Thyroid gland (tissue), 4 donors: Measurements from ENCODE around the gene TSPAN7. TPM values are rescaled to one million over a fixed set of nuclear protein-coding genes. Genes with fewer than 3 reads are reported as not detected.

ENCODE experiments used
- DNase-seq, 2 donors: peaks; one replicate each; pipeline ENCODE4 v3.0.0-alpha.2; 2019
- H3K27ac ChIP-seq, 3 donors: fragments of 200-600 bp; sonication (generic); 1 replicate in 2 of 3; 2 replicates in 1 of 3; pipeline ENCODE4 v1.5.1; 2016 to 2019; ENCODE audit warnings: mild to moderate bottlenecking in 1 of 3, moderate library complexity in 1 of 3
- H3K27me3 ChIP-seq: fragments of 200-600 bp; sonication (generic); one replicate; pipeline ENCODE4 v1.5.1; 2019
- H3K36me3 ChIP-seq, 2 donors: fragments of 200-600 bp; sonication (generic); one replicate each; pipeline ENCODE4 v1.5.1; 2016 to 2019
- H3K4me1 ChIP-seq, 2 donors: fragments of 200-600 bp; sonication (generic); one replicate each; pipeline ENCODE4 v1.5.1; 2017 to 2019
- H3K4me3 ChIP-seq, 3 donors: fragments of 200-600 bp; sonication (generic); replicated peaks in 1 of 3; 1 replicate in 2 of 3; 2 replicates in 1 of 3; pipeline ENCODE4 v1.5.1; 2016; ENCODE audit warnings: mild to moderate bottlenecking in 1 of 3
- H3K9me3 ChIP-seq: fragments of 200-600 bp; sonication (generic); one replicate; pipeline ENCODE4 v1.5.1; 2017
- CTCF ChIP-seq, 6 experiments: fragments of 200-600 bp in 3 of 6; fragments of 450-650 bp in 3 of 6; sonication (generic) in 3 of 6; IDR thresholded peaks; one replicate each; pipeline ENCODE4 v1.5.1; 2016 to 2019; ENCODE audit warnings: antibody characterized with exemption in 6 of 6, mild to moderate bottlenecking in 2 of 6, inconsistent platforms in 1 of 6, moderate library complexity in 1 of 6
- POLR2A ChIP-seq, 2 donors: fragments of 450-650 bp; IDR thresholded peaks; one replicate each; pipeline ENCODE4 v1.6.1; 2017; ENCODE audit warnings: antibody characterized with exemption in 2 of 2, mild to moderate bottlenecking in 2 of 2, moderate library complexity in 1 of 2
- WGBS, 2 donors: methylation state at CpG; one replicate each; pipeline ENCODE4 v1.1.5; 2017; 5-methylcytosine and 5-hydroxymethylcytosine counted together
- intact Hi-C: fragments of 100-400 bp; cut with DNase I; formaldehyde crosslinking; loops from one replicate; pipeline ENCODE4 v1.15.1; 2023
- total RNA-seq, 4 donors: library from RNA; depleted of rRNA; stranded (reverse); fragments of >200 nt; gene quantifications; one replicate each; pipeline ENCODE4 v1.2.3, GENCODE V29; 2016

Gene TSPAN7
- total RNA-seq, 4 donors from 2014 or later, result 38.1 to 66.2 (median 55.2) TPM

- Histone ChIP-seq H3K27ac (no peak overlapping the region), H3K9me3 (no peaks in the 10 kb centered on the region), H3K4me1 (no peaks in the 10 kb centered on the region), H3K27me3 (no peaks in the 10 kb centered on the region), H3K4me3 (no peak overlapping the region), H3K36me3 (no peaks in the 10 kb centered on the region)
- DNase-seq, result no peak
- intact Hi-C loops, result no loop called here
- TF ChIP-seq POLR2A (IDR thresholded peaks at IDR 0.05) (no peak), CTCF (IDR thresholded peaks at IDR 0.05) (no peak)
- WGBS, 2 donors, result 87 to 96% methylated on average over 1 of the region's 1 CpG
These were observed 9.1 kb downstream of the TSPAN7 start for GRCh38 chrX:38570396-38570795.

- TF ChIP-seq CTCF (IDR thresholded peaks at IDR 0.05) (no peak), POLR2A (IDR thresholded peaks at IDR 0.05) (no peak)
- Histone ChIP-seq H3K9me3 (no peaks in the 10 kb centered on the region), H3K36me3 (no peaks in the 10 kb centered on the region), H3K4me3 (no peak overlapping the region), H3K4me1 (no peaks in the 10 kb centered on the region), H3K27me3 (no peaks in the 10 kb centered on the region), H3K27ac (no peak overlapping the region)
- DNase-seq, result no peak
- intact Hi-C loops, result no loop called here
These were observed 9.7 kb downstream of the TSPAN7 start for GRCh38 chrX:38571058-38571457.

- no peak for TF ChIP-seq POLR2A (IDR thresholded peaks at IDR 0.05)
- TF ChIP-seq CTCF (IDR thresholded peaks at IDR 0.05), result no peak
- no peak overlapping the region for H3K4me3 ChIP-seq
- H3K27ac ChIP-seq, result no peak overlapping the region
- H3K4me1 ChIP-seq, result no peaks in the 10 kb centered on the region
- DNase-seq, result no peak
- no peaks in the 10 kb centered on the region for H3K9me3 ChIP-seq
- WGBS, 2 donors, result 94 to 100% methylated on average over 2 of the region's 2 CpGs
- no peaks in the 10 kb centered on the region for H3K36me3 ChIP-seq
- intact Hi-C loops, result no loop called here
- no peaks in the 10 kb centered on the region for H3K27me3 ChIP-seq
These were observed 13.5 kb downstream of the TSPAN7 start for GRCh38 chrX:38574858-38575257.

- no peak overlapping the region for H3K4me3 ChIP-seq
- no peaks in the 10 kb centered on the region for H3K9me3 ChIP-seq
- TF ChIP-seq POLR2A (IDR thresholded peaks at IDR 0.05), result no peak
- TF ChIP-seq CTCF (IDR thresholded peaks at IDR 0.05), result no peak
- DNase-seq, result no peak
- H3K4me1 ChIP-seq, result no peaks in the 10 kb centered on the region
- no peak overlapping the region for H3K27ac ChIP-seq
- no peaks in the 10 kb centered on the region for H3K36me3 ChIP-seq
- WGBS, 2 donors, result 85 to 92% methylated on average over 2 of the region's 2 CpGs
- intact Hi-C loops, result no loop called here
- no peaks in the 10 kb centered on the region for H3K27me3 ChIP-seq
These were observed 14.5 kb downstream of the TSPAN7 start for GRCh38 chrX:38575888-38576287.

- WGBS, 2 donors, result 94 to 97% methylated on average over 3 of the region's 3 CpGs
- TF ChIP-seq POLR2A (IDR thresholded peaks at IDR 0.05) (no peak), CTCF (IDR thresholded peaks at IDR 0.05) (no peak)
- DNase-seq, result no peak
- intact Hi-C loops, result no loop called here
- H3K27ac ChIP-seq, result no peak overlapping the region
- no peaks in the 10 kb centered on the region for H3K9me3 ChIP-seq
- H3K4me1 ChIP-seq, result no peaks in the 10 kb centered on the region
- no peaks in the 10 kb centered on the region for H3K27me3 ChIP-seq
- no peak overlapping the region for H3K4me3 ChIP-seq
- H3K36me3 ChIP-seq, result no peaks in the 10 kb centered on the region
These were observed 16.4 kb downstream of the TSPAN7 start for GRCh38 chrX:38577738-38578137.
